HepG2 (cell line): Measurements from ENCODE around the gene L3MBTL1. TPM values are rescaled to one million over a fixed set of nuclear protein-coding genes. Genes with fewer than 3 reads are reported as not detected.

Source experiments
- BCL6 ChIP-seq: IDR thresholded peaks from 2 replicates; pipeline ENCODE4 v1.6.1; 2016; ENCODE audit warnings: missing genetic modification reagents, missing compliant biosample characterization
- EED ChIP-seq: sonication (generic); formaldehyde crosslinking; IDR thresholded peaks from 2 replicates; pipeline ENCODE4 v1.5.0; 2020; ENCODE audit warnings: mild to moderate bottlenecking, missing genetic modification reagents
- EZH2 ChIP-seq: conservative IDR thresholded peaks from 2 replicates; pipeline ENCODE4 v1.6.1; 2012; ENCODE audit warnings: mild to moderate bottlenecking, low read depth, low read length, moderate library complexity
- FOXA1 ChIP-seq, 2 experiments: fragments of 450-650 bp in 1 of 2; sonication (generic) in 1 of 2; formaldehyde crosslinking in 1 of 2; IDR thresholded peaks; 2 replicates each; pipeline versions ENCODE4 v1.4.0 to v1.6.1; 2016 to 2020; ENCODE audit warnings: missing genetic modification reagents in 1 of 2
- HNRNPK ChIP-seq: fragments of 200-400 bp; formaldehyde crosslinking; IDR thresholded peaks from 2 replicates; pipeline ENCODE4 v1.6.1; 2018; ENCODE audit warnings: low read length, low read depth, moderate library complexity, mild to moderate bottlenecking; ENCODE audit not compliant: poor library complexity, severe bottlenecking
- ISL2 ChIP-seq: sonication (generic); formaldehyde crosslinking; IDR thresholded peaks from 2 replicates; pipeline ENCODE4 v1.5.0; 2020; ENCODE audit warnings: missing genetic modification reagents
- KDM5B ChIP-seq: sonication (generic); formaldehyde crosslinking; IDR thresholded peaks from 2 replicates; pipeline ENCODE4 v1.4.0; 2020; ENCODE audit warnings: missing genetic modification reagents, mild to moderate bottlenecking, borderline replicate concordance
- NFATC3 ChIP-seq: sonication (generic); formaldehyde crosslinking; IDR thresholded peaks from 2 replicates; pipeline ENCODE4 v1.5.1; 2020; ENCODE audit warnings: mild to moderate bottlenecking, missing genetic modification reagents
- SAP130 ChIP-seq: IDR thresholded peaks from 2 replicates; pipeline ENCODE4 v1.6.1; 2016; ENCODE audit warnings: low read depth
- ZNF33A ChIP-seq: sonication (generic); formaldehyde crosslinking; IDR thresholded peaks from 2 replicates; pipeline ENCODE4 v1.5.1; 2020; ENCODE audit warnings: missing genetic modification reagents, mild to moderate bottlenecking, moderate library complexity, borderline replicate concordance
- ZNF441 ChIP-seq: sonication (generic); formaldehyde crosslinking; IDR thresholded peaks from 2 replicates; pipeline ENCODE4 v1.7.0; 2021; ENCODE audit warnings: missing genetic modification reagents, borderline replicate concordance
- ZNF550 ChIP-seq: sonication (generic); formaldehyde crosslinking; IDR thresholded peaks from 2 replicates; pipeline ENCODE4 v1.4.0; 2020; ENCODE audit warnings: mild to moderate bottlenecking, missing genetic modification reagents, borderline replicate concordance
- ZNF615 ChIP-seq: sonication (generic); formaldehyde crosslinking; IDR thresholded peaks from 2 replicates; pipeline ENCODE4 v1.5.0; 2020; ENCODE audit warnings: mild to moderate bottlenecking, missing genetic modification reagents, borderline replicate concordance
- polyA plus RNA-seq, 8 experiments: library from polyadenylated mRNA; depleted of rRNA in 3 of 8; stranded (reverse) in 7 of 8; unstranded in 1 of 8; fragments of >200 nt; fragmentation: Illumina TruSeq in 4 of 8; extraction: Trizol in 4 of 8; gene quantifications; 2 replicates each; pipeline versions ENCODE4 v1.2.1 to v1.2.3, GENCODE V29; 2011 to 2016; ENCODE audit warnings: low read depth in 4 of 8, missing spikeins in 1 of 8, mixed read lengths in 1 of 8; ENCODE audit not compliant: insufficient read depth in 1 of 8
- total RNA-seq, 5 experiments: library from RNA; depleted of rRNA; stranded (reverse); fragments of >200 nt; fragmentation: Illumina TruSeq; extraction: Trizol; gene quantifications; 2 replicates each; pipeline ENCODE4 v1.2.3, GENCODE V29; 2016; ENCODE audit warnings: low read depth in 1 of 5
- TF ChIP-seq, protein P1 (sequence below): sonication (generic); formaldehyde crosslinking; IDR thresholded peaks from 2 replicates; pipeline ENCODE4 v1.5.1; 2020; ENCODE audit warnings: missing genetic modification reagents, mild to moderate bottlenecking, borderline replicate concordance
- TF ChIP-seq, protein P2 (sequence below): sonication (generic); formaldehyde crosslinking; IDR thresholded peaks from 2 replicates; pipeline ENCODE4 v1.5.0; 2020; ENCODE audit warnings: missing genetic modification reagents
- TF ChIP-seq, protein P3 (sequence below): IDR thresholded peaks from 2 replicates; pipeline ENCODE4 v1.6.1; 2018; ENCODE audit warnings: missing genetic modification reagents, mild to moderate bottlenecking, missing compliant biosample characterization
- TF ChIP-seq, protein P4 (sequence below): sonication (generic); formaldehyde crosslinking; IDR thresholded peaks from 2 replicates; pipeline ENCODE4 v1.8.1; 2023; ENCODE audit warnings: mild to moderate bottlenecking, missing genetic modification reagents, borderline replicate concordance
- TF ChIP-seq, protein P5 (sequence below): sonication (generic); formaldehyde crosslinking; IDR thresholded peaks from 2 replicates; pipeline ENCODE4 v1.5.1; 2020; ENCODE audit warnings: missing genetic modification reagents, mild to moderate bottlenecking, borderline replicate concordance
- TF ChIP-seq, protein P6 (sequence below): sonication (generic); formaldehyde crosslinking; conservative IDR thresholded peaks from 2 replicates; pipeline ENCODE4 v1.8.1; 2023; ENCODE audit warnings: missing genetic modification reagents
- TF ChIP-seq, protein P7 (sequence below): fragments of 450-650 bp; IDR thresholded peaks from 2 replicates; pipeline ENCODE4 v1.6.1; 2017

Gene L3MBTL1
- total and polyA plus RNA-seq, 2 of the 13 experiments (the other 11 are each of a cell fraction or from before 2014, with no cell fraction given), result 9.0 to 17.8 TPM

DNA sequence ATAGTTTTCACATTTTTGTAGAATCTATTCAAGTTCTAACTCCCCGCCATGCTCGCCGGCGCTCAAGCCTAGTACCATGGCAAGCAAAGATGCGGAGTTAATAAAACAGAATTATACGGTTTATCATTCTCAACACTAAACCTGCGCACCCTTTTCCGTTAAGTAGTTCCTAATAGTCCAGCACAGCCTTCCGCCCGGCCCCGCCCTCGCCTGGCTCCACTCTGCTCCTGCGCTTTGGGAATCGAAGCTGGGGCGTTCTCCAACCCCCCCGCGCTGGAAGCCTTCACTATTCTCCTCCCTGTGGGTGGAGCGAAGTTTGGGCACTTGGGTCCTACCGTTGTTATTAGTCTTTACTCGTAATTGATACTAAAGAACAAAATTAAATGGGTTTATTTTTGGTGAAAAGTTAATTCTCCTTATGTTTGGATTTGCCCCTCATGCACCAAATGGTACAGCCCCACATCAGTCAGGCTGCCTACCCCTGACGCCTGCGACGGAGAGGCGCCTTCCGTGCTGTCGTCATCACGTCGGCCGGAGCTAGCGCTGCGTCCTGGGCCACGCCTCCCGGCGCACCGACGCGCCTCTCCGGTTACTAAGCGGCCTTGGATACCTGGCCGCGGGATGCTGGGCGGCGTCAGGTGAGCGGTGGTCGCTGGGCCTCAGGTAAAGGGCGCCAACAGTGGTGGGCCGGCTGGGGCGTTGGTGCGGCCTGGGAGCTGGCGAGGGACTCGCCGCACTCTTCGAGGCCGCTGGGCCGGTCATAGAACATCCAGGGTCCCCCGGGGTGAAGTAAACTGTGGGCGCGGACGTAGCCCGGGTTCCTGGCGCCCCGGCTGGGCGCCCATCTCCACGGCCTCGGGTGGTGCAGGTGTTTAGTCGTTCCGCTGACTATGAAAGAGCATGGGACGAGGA is 83.2 kb downstream of the L3MBTL1 start, which contains the start of gene IFT52 (continued):
- TF ChIP-seq, protein P1, sequence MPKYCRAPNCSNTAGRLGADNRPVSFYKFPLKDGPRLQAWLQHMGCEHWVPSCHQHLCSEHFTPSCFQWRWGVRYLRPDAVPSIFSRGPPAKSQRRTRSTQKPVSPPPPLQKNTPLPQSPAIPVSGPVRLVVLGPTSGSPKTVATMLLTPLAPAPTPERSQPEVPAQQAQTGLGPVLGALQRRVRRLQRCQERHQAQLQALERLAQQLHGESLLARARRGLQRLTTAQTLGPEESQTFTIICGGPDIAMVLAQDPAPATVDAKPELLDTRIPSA (CRISPR knock-in tag), result no peak
- TF ChIP-seq ZNF615 (CRISPR knock-in tag) (peak; percentile 90), ISL2 (CRISPR knock-in tag) (peak; percentile 82; the same call in 1 of the 2 replicates), BCL6 (CRISPR knock-in tag) (no peak), EZH2 (no peak), NFATC3 (CRISPR knock-in tag) (peak; percentile 75; the same call in 1 of the 2 replicates), ZNF33A (CRISPR knock-in tag) (peak; percentile 81; the same call in 1 of the 2 replicates), FOXA1 (IDR thresholded peaks at IDR 0.05) (no peak), FOXA1 (CRISPR knock-in tag; IDR thresholded peaks at IDR 0.05) (peak; percentile 50; the same call in 1 of the 2 replicates), HNRNPK (no peak), EED (CRISPR knock-in tag) (0 out of 2 replicates have a peak, but pooled peaks have one; percentile 63), SAP130 (CRISPR knock-in tag) (peak; percentile 97), ZNF550 (no peak), KDM5B (peak; percentile 99), ZNF441 (CRISPR knock-in tag) (no peak; the same call in 1 of the 2 replicates)
- TF ChIP-seq, protein P2, sequence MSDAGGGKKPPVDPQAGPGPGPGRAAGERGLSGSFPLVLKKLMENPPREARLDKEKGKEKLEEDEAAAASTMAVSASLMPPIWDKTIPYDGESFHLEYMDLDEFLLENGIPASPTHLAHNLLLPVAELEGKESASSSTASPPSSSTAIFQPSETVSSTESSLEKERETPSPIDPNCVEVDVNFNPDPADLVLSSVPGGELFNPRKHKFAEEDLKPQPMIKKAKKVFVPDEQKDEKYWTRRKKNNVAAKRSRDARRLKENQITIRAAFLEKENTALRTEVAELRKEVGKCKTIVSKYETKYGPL, result peak; percentile 52; the same call in 1 of the 2 replicates
- TF ChIP-seq, protein P3, sequence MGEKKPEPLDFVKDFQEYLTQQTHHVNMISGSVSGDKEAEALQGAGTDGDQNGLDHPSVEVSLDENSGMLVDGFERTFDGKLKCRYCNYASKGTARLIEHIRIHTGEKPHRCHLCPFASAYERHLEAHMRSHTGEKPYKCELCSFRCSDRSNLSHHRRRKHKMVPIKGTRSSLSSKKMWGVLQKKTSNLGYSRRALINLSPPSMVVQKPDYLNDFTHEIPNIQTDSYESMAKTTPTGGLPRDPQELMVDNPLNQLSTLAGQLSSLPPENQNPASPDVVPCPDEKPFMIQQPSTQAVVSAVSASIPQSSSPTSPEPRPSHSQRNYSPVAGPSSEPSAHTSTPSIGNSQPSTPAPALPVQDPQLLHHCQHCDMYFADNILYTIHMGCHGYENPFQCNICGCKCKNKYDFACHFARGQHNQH (CRISPR knock-in tag), result peak; percentile 87
- TF ChIP-seq, protein P4, sequence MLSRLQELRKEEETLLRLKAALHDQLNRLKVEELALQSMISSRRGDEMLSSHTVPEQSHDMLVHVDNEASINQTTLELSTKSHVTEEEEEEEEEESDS (CRISPR knock-in tag), result no peak
- TF ChIP-seq, protein P5, sequence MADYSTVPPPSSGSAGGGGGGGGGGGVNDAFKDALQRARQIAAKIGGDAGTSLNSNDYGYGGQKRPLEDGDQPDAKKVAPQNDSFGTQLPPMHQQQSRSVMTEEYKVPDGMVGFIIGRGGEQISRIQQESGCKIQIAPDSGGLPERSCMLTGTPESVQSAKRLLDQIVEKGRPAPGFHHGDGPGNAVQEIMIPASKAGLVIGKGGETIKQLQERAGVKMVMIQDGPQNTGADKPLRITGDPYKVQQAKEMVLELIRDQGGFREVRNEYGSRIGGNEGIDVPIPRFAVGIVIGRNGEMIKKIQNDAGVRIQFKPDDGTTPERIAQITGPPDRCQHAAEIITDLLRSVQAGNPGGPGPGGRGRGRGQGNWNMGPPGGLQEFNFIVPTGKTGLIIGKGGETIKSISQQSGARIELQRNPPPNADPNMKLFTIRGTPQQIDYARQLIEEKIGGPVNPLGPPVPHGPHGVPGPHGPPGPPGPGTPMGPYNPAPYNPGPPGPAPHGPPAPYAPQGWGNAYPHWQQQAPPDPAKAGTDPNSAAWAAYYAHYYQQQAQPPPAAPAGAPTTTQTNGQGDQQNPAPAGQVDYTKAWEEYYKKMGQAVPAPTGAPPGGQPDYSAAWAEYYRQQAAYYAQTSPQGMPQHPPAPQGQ (CRISPR knock-in tag), result no peak; the same call in 1 of the 2 replicates
- TF ChIP-seq, protein P6, sequence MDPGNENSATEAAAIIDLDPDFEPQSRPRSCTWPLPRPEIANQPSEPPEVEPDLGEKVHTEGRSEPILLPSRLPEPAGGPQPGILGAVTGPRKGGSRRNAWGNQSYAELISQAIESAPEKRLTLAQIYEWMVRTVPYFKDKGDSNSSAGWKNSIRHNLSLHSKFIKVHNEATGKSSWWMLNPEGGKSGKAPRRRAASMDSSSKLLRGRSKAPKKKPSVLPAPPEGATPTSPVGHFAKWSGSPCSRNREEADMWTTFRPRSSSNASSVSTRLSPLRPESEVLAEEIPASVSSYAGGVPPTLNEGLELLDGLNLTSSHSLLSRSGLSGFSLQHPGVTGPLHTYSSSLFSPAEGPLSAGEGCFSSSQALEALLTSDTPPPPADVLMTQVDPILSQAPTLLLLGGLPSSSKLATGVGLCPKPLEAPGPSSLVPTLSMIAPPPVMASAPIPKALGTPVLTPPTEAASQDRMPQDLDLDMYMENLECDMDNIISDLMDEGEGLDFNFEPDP (CRISPR knock-in tag), result no peak
- TF ChIP-seq, protein P7, sequence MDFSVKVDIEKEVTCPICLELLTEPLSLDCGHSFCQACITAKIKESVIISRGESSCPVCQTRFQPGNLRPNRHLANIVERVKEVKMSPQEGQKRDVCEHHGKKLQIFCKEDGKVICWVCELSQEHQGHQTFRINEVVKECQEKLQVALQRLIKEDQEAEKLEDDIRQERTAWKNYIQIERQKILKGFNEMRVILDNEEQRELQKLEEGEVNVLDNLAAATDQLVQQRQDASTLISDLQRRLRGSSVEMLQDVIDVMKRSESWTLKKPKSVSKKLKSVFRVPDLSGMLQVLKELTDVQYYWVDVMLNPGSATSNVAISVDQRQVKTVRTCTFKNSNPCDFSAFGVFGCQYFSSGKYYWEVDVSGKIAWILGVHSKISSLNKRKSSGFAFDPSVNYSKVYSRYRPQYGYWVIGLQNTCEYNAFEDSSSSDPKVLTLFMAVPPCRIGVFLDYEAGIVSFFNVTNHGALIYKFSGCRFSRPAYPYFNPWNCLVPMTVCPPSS, result no peak
